ENCODE measurements around the gene RANBP3L.

- TF ChIP-seq YY1 (IDR thresholded peaks at IDR 0.05; ENCODE audit: insufficient read depth, insufficient read length) (no peak), ZNF274 (IDR thresholded peaks at IDR 0.05; ENCODE audit: low read depth, low read length) (no peak)
These were observed 32.2 kb downstream of the RANBP3L start for GRCh38 chr5:36269478-36269877.
